ENCODE results near the gene RNF20. TPM values are rescaled to one million over a fixed set of nuclear protein-coding genes. Genes with fewer than 3 reads are reported as not detected.

The RNF20 gene
- total RNA-seq, 2 donors from 2014 or later: 17.5 to 21.3 TPM

GRCh38 chr9:101509572-101509971 is 24.1 kb upstream of the RNF20 start:
- no peak overlapping the region for H3K27ac ChIP-seq
- WGBS, 2 donors: 80 to 92% methylated on average over 3 to 4 of the region's 4 CpGs
- no peak overlapping the region for H3K4me3 ChIP-seq
- ATAC-seq (no peak), DNase-seq (no peak)
- no peaks in the 10 kb centered on the region for H3K27me3 ChIP-seq
- TF ChIP-seq POLR2A (IDR thresholded peaks at IDR 0.05): no peak
- no peak for TF ChIP-seq CTCF (IDR thresholded peaks at IDR 0.05)
- H3K36me3 ChIP-seq (replicated peaks in 1 of 2; ENCODE audit: insufficient read depth in 1 of 2, low read depth in 2 of 2): no peaks in the 10 kb centered on the region
- no peaks in the 10 kb centered on the region for H3K9me3 ChIP-seq
- intact Hi-C loops (cut with DNase I): no loop called here
- H3K4me1 ChIP-seq: peaks cover 13% of the 10 kb centered on the region

- no peaks in the 10 kb centered on the region for H3K36me3 ChIP-seq (replicated peaks in 1 of 2; ENCODE audit: insufficient read depth in 1 of 2, low read depth in 2 of 2)
- WGBS, 2 donors: 66 to 76% methylated on average over 6 of the region's 6 CpGs
- H3K4me3 ChIP-seq: no peak overlapping the region
- no peak for DNase-seq
- TF ChIP-seq POLR2A (IDR thresholded peaks at IDR 0.05): no peak
- TF ChIP-seq CTCF (IDR thresholded peaks at IDR 0.05): no peak
- peaks cover 13% of the 10 kb centered on the region for H3K4me1 ChIP-seq
- no peak for ATAC-seq
- H3K9me3 ChIP-seq: no peaks in the 10 kb centered on the region
- H3K27ac ChIP-seq: no peak overlapping the region
- intact Hi-C loops (cut with DNase I): no loop called here
- no peaks in the 10 kb centered on the region for H3K27me3 ChIP-seq
Observed at GRCh38 chr9:101510459-101510858, 23.2 kb upstream of the RNF20 start.

- Histone ChIP-seq H3K27me3 (no peaks in the 10 kb centered on the region), H3K4me1 (peaks cover 8% of the 10 kb centered on the region), H3K9me3 (no peaks in the 10 kb centered on the region), H3K4me3 (no peak overlapping the region), H3K27ac (no peak overlapping the region), H3K36me3 (replicated peaks in 1 of 2; ENCODE audit: insufficient read depth in 1 of 2, low read depth in 2 of 2) (no peaks in the 10 kb centered on the region)
- intact Hi-C loops (cut with DNase I): no loop called here
- DNase-seq: no peak
- WGBS, 2 donors: 88 to 91% methylated on average over 2 of the region's 2 CpGs
- TF ChIP-seq CTCF (IDR thresholded peaks at IDR 0.05) (no peak), POLR2A (IDR thresholded peaks at IDR 0.05) (no peak)
- ATAC-seq: no peak
Observed at GRCh38 chr9:101511009-101511408, 22.6 kb upstream of the RNF20 start.

GRCh38 chr9:101512116-101512515 is 21.5 kb upstream of the RNF20 start:
- 68 to 72% methylated on average over 3 of the region's 3 CpGs for WGBS, 2 donors
- no peaks in the 10 kb centered on the region for H3K27me3 ChIP-seq
- intact Hi-C loops (cut with DNase I): no loop called here
- no peaks in the 10 kb centered on the region for H3K36me3 ChIP-seq (replicated peaks in 1 of 2; ENCODE audit: insufficient read depth in 1 of 2, low read depth in 2 of 2)
- TF ChIP-seq POLR2A (IDR thresholded peaks at IDR 0.05) (no peak), CTCF (IDR thresholded peaks at IDR 0.05) (no peak)
- ATAC-seq: no peak
- no peak overlapping the region for H3K4me3 ChIP-seq
- H3K27ac ChIP-seq: no peak overlapping the region
- H3K4me1 ChIP-seq: peaks cover 6% of the 10 kb centered on the region
- no peaks in the 10 kb centered on the region for H3K9me3 ChIP-seq
- no peak for DNase-seq

GRCh38 chr9:101513351-101513750 is 20.3 kb upstream of the RNF20 start:
- Histone ChIP-seq H3K4me3 (no peak overlapping the region), H3K9me3 (no peaks in the 10 kb centered on the region), H3K27ac (peak overlapping the region in 1 of 4 donors; percentile 38), H3K27me3 (no peaks in the 10 kb centered on the region), H3K36me3 (replicated peaks in 1 of 2; ENCODE audit: insufficient read depth in 1 of 2, low read depth in 2 of 2) (no peaks in the 10 kb centered on the region), H3K4me1 (peaks cover 6% of the 10 kb centered on the region)
- intact Hi-C loops (cut with DNase I): no loop called here
- TF ChIP-seq CTCF (IDR thresholded peaks at IDR 0.05) (no peak), POLR2A (IDR thresholded peaks at IDR 0.05) (no peak)
- no peak for DNase-seq
- ATAC-seq: no peak
